Measurements from ENCODE around the gene NR2C2AP.

The NR2C2AP gene

DNA sequence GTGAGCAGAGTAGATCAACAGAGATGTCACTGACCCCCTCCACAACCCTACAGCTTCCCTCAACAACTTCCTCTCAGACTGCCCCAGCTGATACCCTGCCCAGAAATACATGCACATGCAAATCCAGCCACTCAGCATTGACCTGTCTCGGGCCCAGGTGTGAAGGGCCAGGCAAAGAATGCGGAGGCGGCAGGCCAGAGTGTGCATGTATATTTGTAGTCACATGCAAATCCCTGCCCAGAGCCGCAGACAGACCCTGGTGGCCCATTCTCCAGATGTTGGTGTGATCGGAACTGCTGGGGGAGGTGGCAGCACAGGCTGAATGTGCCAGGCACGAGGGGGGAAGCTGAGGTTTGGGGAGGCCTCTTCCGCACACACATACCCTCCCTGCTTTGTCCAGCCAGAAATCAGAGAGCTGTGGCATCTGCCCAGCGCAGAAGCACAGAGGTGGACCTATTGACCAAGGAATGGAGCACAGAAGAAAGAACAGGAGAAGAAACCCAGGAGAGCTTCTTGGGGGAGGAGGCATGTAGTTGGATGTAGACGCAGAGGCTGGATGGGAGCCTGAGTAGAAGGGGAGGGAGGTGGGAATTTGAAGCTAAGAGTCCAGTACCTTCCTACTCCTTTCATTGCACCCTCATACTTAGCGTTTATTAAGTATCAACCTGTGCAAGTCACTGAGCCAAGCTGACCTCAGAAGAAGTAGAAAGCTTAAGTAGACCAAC is 47.6 kb downstream of the NR2C2AP start:
- Histone ChIP-seq H3K9me3 (ENCODE audit: insufficient read depth, low read depth, low read length) (no peaks in the 10 kb centered on the region), H3K4me3 (ENCODE audit: low read length) (no peak overlapping the region), H3K27ac (ENCODE audit: low read length) (no peak overlapping the region), H3K27me3 (ENCODE audit: insufficient read depth, low read length) (no peaks in the 10 kb centered on the region; the same call in 1 of the 2 replicates), H3K36me3 (ENCODE audit: insufficient read depth, low read depth, low read length) (no peaks in the 10 kb centered on the region), H3K4me1 (ENCODE audit: insufficient read depth, low read length) (peaks cover under 1% of the 10 kb centered on the region; the same call in 1 of the 2 replicates), H3K9ac (ENCODE audit: low read depth, low read length) (no peak overlapping the region)

DNA sequence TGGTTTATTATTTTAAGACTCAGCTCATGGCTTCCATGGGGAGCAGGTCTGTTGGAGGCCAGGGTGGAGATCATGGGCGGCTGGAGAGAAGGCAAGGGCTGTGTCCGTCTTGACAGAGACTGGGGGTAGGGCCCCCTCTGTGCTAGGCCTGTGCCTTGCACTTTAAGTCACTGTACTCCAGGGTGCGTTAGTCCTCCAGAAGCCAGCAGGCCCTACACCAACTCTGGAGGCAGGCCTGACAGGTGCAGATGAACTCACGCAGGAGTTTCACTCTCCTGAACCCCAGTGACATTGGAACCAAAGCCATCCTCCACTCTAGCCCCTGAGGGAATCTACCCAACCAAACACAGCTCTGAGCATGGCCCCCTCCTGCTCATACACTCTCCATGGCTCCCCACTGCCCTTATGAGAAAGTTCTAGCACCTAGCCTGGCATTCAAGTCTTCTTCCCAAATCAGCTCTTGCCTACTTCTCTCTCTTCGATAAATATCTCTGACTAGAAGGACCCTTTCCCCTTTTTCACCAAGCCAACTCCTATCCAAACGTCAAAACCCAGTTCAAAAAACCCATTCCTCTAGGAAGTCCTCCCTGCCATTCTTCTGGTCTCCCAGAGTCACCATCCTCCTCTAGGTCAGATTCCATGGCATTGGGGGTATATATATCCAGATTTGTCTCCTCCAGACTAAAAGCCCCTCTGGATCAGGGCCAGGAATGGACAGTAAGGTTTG is 48.3 kb downstream of the NR2C2AP start:
- H3K9me3 ChIP-seq (ENCODE audit: insufficient read depth, low read depth, low read length), result no peaks in the 10 kb centered on the region
- no peaks in the 10 kb centered on the region; the same call in 1 of the 2 replicates for H3K27me3 ChIP-seq (ENCODE audit: insufficient read depth, low read length)
- no peaks in the 10 kb centered on the region for H3K4me1 ChIP-seq (ENCODE audit: insufficient read depth, low read length)
- no peak overlapping the region for H3K4me3 ChIP-seq (ENCODE audit: low read length)
- H3K27ac ChIP-seq (ENCODE audit: low read length), result no peak overlapping the region
- H3K9ac ChIP-seq (ENCODE audit: low read depth, low read length), result no peak overlapping the region
- H3K36me3 ChIP-seq (ENCODE audit: insufficient read depth, low read depth, low read length), result no peaks in the 10 kb centered on the region

DNA sequence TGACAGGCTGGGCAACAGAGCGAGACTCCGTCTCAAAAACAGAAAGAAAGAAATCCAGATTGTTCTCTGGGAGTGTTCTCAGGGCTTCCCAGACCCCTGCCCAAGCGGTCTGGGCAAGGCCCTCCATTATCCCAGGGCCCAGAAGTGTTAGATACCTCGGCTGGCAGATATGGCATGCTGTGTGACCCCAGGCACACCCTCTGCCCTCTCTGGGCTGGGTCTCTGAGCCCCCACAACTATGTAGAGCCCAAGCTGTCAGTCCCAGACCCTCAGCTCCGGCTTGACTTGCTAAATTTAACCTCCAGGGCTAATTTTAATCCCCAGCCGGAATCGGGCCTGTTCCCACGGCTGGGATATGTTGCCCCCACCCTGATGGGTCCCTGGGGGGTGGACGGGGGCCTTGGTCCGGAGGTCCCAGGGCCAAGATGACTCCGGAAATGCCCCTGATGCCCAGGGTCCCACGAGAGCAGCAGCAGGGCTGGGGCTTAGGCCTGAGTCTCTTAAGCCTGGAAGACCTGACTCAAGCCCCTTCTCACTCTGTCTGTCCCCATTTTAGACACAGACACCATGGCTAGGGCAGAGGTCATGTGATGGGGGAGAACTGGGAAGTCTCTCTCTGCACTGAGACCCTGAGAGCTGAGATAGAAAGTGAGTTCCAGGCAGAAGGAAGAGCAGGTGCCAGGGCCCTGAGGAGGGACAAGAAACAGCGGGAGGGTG is 50.4 kb downstream of the NR2C2AP start:
- no peaks in the 10 kb centered on the region for H3K4me1 ChIP-seq (ENCODE audit: insufficient read depth, low read length)
- no peaks in the 10 kb centered on the region for H3K9me3 ChIP-seq (ENCODE audit: insufficient read depth, low read depth, low read length)
- H3K36me3 ChIP-seq (ENCODE audit: insufficient read depth, low read depth, low read length), result no peaks in the 10 kb centered on the region
- H3K27me3 ChIP-seq (ENCODE audit: insufficient read depth, low read length), result no peaks in the 10 kb centered on the region; the same call in 1 of the 2 replicates
- no peak overlapping the region for H3K4me3 ChIP-seq (ENCODE audit: low read length)
- H3K27ac ChIP-seq (ENCODE audit: low read length), result no peak overlapping the region
- H3K9ac ChIP-seq (ENCODE audit: low read depth, low read length), result no peak overlapping the region

GRCh38 chr19:19151418-19151817 is 51.8 kb downstream of the NR2C2AP start:
- Histone ChIP-seq H3K27me3 (ENCODE audit: insufficient read depth, low read length) (no peaks in the 10 kb centered on the region), H3K27ac (ENCODE audit: low read length) (no peak overlapping the region), H3K9ac (ENCODE audit: low read depth, low read length) (no peak overlapping the region), H3K36me3 (ENCODE audit: insufficient read depth, low read depth, low read length) (no peaks in the 10 kb centered on the region), H3K4me3 (ENCODE audit: low read length) (no peak overlapping the region), H3K4me1 (ENCODE audit: insufficient read depth, low read length) (no peaks in the 10 kb centered on the region), H3K9me3 (ENCODE audit: insufficient read depth, low read depth, low read length) (no peaks in the 10 kb centered on the region)
